Muscle of arm (tissue), 12 donors: ENCODE data around the gene PWWP2A. TPM values are rescaled to one million over a fixed set of nuclear protein-coding genes. Genes with fewer than 3 reads are reported as not detected.
"Not testable (repeated sequence)": the region's sequence is repeated elsewhere in the genome, so short reads cannot be mapped to it uniquely, and the experiment has no call there.

Experiments used
- DNase-seq: peaks from one replicate; pipeline ENCODE4 v3.0.0-alpha.2; 2013
- polyA plus RNA-seq, 12 donors: library from polyadenylated mRNA; unstranded; fragments of 120-200 nt; gene quantifications; one replicate each; pipeline ENCODE4 v1.2.1, GENCODE V29; 2013; ENCODE audit not compliant: insufficient read length in 12 of 12

PWWP2A gene
- polyA plus RNA-seq, 12 donors, result 14.7 to 31.0 (median 16.3) TPM; not detected in 1

DNA sequence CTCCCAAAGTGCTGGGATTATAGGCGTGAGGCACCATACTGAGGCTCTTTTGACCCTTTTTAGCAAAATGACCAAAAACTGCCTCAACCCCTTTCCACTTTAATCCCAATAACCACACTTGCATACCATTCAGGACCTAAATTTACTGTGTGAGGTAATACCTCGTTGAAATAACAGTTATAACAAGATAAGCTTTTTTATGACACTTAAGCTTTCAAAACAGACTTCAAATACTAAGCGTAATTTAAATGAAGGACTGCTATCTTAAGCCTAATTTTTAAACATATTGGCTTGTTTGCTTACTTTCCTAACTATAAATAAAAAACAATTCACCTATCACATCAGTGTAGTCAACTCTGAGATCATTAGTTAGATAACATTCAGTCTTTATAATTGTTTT, 37.8 kb downstream of the PWWP2A start:
- no peak for DNase-seq

- no peak for DNase-seq
These were observed 39.5 kb downstream of the PWWP2A start for GRCh38 chr5:160079753-160080152.

- no peak for DNase-seq
These were observed 42.3 kb downstream of the PWWP2A start for GRCh38 chr5:160076997-160077396.

DNA sequence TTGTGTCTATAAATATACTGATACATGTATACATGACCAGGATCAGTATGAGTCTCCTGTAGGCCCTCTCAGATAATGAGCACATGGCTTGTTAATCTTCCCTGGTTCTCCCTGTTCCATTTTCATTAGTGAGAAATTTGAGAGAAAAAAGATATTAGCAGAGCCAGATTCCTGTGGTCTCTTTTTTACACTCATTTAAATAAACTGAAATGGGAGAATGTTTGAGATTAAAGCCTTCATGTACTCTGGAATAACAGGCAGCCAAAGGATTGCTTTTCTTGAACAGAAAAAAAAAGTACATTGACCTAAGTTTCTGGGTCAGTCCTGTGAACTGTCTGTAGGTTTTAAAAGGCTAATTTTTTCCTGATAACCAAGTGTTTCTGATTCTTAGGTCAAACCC, 44.2 kb downstream of the PWWP2A start:
- DNase-seq, result no peak

GRCh38 chr5:160071916-160072315, 47.3 kb downstream of the PWWP2A start:
- no peak for DNase-seq

GRCh38 chr5:160071516-160071915, 47.7 kb downstream of the PWWP2A start:
- peak; percentile 50 for DNase-seq

DNA sequence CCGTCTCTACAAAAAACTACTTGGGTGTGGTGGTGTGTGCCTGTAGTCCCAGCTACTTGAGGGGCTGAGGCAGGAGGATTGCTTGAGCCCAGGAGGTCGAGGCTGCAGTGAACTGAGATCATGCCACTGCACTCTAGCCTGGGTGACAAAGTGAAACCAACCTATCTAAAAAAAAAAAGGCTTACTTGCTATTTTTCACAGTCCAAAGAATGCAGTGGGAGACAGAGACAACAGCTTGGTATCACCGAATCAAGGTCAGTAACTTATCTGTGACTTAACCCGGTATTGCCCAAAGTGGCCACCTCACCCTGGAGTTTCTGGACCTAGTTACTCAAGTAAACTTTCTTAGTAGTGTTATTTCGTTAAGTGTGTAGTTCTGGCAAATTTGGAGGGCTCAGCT, 50.1 kb downstream of the PWWP2A start:
- not testable (repeated sequence) for DNase-seq

GRCh38 chr5:160064995-160065614, 54.1 kb downstream of the PWWP2A start:
- DNase-seq, result no peak

GRCh38 chr5:160064417-160064810, 54.8 kb downstream of the PWWP2A start:
- no peak for DNase-seq

DNA sequence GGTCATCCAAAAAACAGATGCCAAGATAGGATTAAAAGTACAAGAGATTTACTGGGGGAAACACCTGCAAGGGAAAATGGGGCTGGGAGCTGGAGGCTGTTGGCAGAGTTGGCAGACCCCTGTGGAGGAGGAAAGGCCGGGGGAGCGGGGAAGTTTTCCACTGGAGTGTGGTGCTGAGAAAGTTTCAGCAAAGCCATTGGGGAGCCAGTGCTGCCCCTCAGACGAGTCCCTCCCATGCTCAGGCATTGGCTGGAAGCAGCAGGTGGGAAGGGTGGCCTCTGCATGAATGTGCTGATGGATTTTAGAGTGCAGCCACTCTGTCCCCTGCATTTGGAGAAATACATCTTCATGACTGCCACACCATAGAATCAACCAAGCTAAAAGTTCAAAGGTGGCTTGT, 57.5 kb downstream of the PWWP2A start:
- DNase-seq, result no peak

- DNase-seq, result no peak
These were observed 59.2 kb downstream of the PWWP2A start for GRCh38 chr5:160060001-160060400.

- no peak for DNase-seq
These were observed 62.0 kb downstream of the PWWP2A start for GRCh38 chr5:160057256-160057655.

DNA sequence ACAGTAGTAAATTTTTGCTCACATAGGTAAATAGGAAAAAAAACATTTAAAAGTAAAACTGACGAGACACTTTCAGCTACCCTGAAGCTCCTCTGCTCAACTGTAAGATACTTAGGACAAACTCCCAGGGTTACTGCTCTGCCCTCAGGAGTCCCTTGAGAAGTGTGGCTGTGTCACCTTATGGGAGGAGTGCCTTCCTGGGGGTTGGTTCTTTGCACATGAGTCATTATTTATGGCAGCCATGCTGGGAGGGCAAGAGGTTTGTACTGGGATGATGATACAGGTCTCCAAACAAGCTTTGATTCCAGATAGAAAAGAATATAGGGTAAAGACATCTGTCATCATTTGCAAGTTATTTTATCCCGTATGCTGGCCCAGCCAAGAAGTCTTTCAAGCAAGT, 64.4 kb downstream of the PWWP2A start:
- no peak for DNase-seq

DNA sequence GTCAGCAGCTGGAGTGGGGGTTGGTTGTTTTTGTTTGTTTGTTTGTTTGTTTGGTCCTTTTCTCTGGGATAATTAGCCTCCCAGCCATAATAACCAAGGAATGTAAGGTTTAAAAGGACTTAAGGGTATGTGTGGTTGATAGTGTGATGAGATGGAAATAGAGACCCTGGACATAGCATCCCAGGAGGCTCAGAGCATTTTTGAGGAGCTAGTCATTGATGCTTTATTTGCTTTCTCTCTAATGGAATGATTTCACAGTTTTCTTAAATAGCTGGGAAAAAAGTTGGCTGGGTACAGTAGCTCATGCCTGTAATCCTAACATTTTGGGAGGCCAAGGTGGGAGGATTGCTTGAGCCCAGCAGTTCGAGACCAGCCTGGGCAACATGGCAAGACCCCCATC, 65.2 kb downstream of the PWWP2A start:
- no peak for DNase-seq

DNA sequence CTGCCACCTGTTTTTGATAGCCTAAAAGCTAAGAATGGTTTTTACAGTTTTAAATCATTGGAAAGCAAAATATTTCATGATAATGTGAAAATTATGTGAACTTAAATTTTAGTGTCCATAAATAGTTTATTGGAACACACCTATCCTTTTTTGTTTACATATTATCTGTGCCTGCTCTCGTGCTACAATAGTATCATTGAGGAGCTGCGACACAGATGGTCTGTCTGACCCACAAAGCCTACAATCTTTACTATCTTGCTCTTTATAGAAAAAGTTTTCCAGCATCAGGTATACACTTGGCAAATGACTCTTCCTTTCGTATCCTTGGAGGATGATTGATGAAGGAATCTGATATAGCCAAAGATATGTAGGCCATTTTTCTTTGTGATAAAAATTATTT, 70.2 kb downstream of the PWWP2A start:
- no peak for DNase-seq

DNA sequence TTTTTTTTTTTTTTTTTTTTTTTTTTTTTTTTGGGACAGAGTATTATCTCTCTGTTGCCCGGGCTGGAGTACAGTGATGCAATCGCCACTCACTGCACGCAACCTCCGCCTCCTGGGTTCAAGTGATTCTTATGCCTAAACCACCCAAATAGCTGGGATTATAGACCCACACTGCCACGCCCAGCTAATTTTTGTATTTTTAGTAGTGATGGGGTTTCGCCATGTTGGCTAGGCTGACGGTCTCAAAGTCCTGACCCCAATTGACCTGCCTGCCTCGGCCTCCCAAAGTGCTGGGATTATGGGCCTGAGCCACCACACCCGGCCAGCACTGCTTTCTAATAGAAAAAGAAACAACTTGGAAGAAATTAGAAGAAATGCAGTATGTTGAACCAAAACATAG, 71.1 kb downstream of the PWWP2A start:
- DNase-seq, result no peak

DNA sequence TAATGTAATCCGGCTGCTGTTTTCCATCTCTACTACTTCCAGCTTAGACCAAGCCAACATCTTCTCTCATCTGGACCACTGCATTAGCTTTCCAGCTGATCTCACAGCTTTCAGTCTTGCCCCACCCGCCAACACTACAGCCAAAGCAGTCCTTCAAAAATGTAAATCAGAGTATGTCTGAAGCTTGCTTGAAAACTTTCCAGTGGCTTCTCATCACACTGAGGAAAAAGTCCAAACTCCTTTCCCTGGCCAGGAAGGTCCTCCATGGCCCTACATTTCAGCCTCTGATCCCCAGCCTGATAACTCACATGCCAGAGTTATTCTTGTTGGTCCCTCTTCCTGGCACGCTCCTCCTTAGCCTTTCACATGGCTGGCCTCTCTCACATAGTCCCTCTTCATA, 71.8 kb downstream of the PWWP2A start:
- DNase-seq, result peak; percentile 63

DNA sequence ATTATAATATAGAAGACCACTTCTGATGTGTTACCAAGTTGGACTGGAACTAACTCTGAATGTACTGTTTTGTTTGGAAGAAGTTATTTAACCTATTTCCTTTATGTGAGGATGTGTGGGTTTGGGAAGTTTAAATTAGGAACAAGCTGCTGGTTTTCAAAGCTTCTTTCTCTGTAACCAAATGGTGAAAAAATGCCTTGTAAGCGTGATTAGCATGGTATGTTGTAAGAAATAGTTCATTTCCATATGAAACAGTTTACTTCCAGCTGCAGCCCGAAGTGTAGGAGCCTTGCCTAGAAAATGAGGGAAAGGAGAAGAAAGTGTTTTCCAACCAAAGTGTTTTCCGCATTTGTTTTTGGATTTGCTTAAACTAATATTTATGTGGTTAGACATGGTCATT, 74.3 kb downstream of the PWWP2A start:
- DNase-seq, result no peak

DNA sequence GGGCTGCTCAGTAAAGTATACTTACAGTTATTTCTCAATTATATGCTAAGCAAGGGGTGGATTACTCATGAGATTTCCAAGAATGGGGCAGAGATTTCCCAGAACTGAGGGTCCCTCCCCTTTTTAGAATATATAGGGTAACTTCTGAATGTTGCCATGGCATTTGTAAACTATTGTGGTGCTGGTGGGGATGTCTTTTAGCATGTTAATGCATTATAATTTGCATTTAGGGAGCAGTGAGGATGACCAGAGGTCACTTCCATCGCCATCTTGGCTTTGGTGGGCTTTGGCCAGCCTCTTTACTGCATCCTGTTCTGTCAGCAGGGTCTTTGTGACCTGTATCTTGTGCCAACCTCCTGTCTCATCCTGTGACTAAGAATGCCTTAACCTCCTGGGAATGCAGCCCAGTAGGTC, 74.9 kb downstream of the PWWP2A start:
- DNase-seq, result no peak

DNA sequence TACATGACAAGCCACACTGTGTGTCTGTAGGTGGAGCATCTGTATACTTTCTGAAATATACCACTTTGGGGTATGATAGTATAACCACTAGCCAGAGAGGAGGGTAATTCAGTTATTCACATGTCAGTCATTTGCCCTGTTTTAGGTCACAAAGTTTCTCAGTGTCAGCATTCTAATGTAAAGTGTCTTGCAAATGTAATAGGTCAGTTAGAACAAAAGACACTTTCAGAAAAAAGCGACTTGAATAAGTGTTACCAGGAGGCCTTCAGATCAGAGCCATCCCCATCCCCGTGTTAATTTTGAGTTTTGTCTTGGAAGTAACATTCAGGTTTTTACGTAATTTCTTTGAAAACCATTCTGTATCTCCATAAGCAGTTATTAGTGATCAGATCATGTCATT, 76.6 kb downstream of the PWWP2A start:
- DNase-seq, result no peak
